IMR-90 (cell line): Measurements from ENCODE around the gene PTMS. TPM values are rescaled to one million over a fixed set of nuclear protein-coding genes. Genes with fewer than 3 reads are reported as not detected.

Experiments
- ATAC-seq: fragments of 200-7000 bp; cut with Tn5 transposase; 2 replicates; pipeline ENCODE4 v1.9.1; 2020; ENCODE audit warnings: low read depth, mild to moderate bottlenecking, moderate library complexity
- BruUV-seq: library from RNA; stranded (reverse); fragments of 400-500 nt; replicated peaks from 2 replicates; lab custom pipeline; 2021; lab: Mats Ljungman, UMichigan
- CTCF ChIA-PET: fragments of 300-600 bp; formaldehyde crosslinking; extraction: SDS; loops from one replicate; lab custom pipeline; 2021; ENCODE audit warnings: antibody characterized with exemption; lab: Yijun Ruan, JAX
- POLR2A ChIA-PET: fragments of 300-600 bp; sonication (Branson Sonifier 250); formaldehyde crosslinking; loops from one replicate; lab custom pipeline; 2022; ENCODE audit warnings: antibody characterized with exemption; ENCODE audit not compliant: unreplicated experiment; lab: Charles Lee
- DNase-seq: peaks from one replicate; pipeline ENCODE4 v3.0.0; 2013
- H2AFZ ChIP-seq: replicated peaks from 2 replicates; pipeline ENCODE3; 2013; ENCODE audit warnings: low read length, mild to moderate bottlenecking; ENCODE audit not compliant: poor library complexity
- H2AK5ac ChIP-seq: 2 replicates; pipeline ENCODE4 v1.6.1; 2013; ENCODE audit warnings: low read depth, low read length, inconsistent platforms
- H2AK9ac ChIP-seq: replicated peaks from 2 replicates; pipeline ENCODE3; 2013; ENCODE audit warnings: mild to moderate bottlenecking, low read depth, low read length, moderate library complexity; ENCODE audit not compliant: poor library complexity
- H2BK120ac ChIP-seq: 2 replicates; pipeline ENCODE4 v1.6.1; 2013; ENCODE audit warnings: low read depth, low read length, inconsistent platforms
- H2BK15ac ChIP-seq: 3 replicates; pipeline ENCODE4 v1.6.1; 2013; ENCODE audit warnings: low read depth, low read length, inconsistent platforms
- H2BK20ac ChIP-seq: 2 replicates; pipeline ENCODE4 v1.6.1; 2013; ENCODE audit warnings: low read depth, mild to moderate bottlenecking, inconsistent platforms, low read length, moderate library complexity
- H2BK5ac ChIP-seq: 2 replicates; pipeline ENCODE4 v1.6.1; 2013; ENCODE audit warnings: mild to moderate bottlenecking, low read depth, low read length, inconsistent platforms; ENCODE audit not compliant: poor library complexity, severe bottlenecking
- H3K14ac ChIP-seq: replicated peaks from 2 replicates; pipeline ENCODE4 v1.6.1; 2013; ENCODE audit warnings: low read depth, low read length, inconsistent platforms
- H3K18ac ChIP-seq: 2 replicates; pipeline ENCODE4 v1.6.1; 2013; ENCODE audit warnings: low read depth, low read length, control low read depth
- H3K23ac ChIP-seq: 2 replicates; pipeline ENCODE4 v1.6.1; 2013; ENCODE audit warnings: low read depth, low read length, inconsistent platforms
- H3K27ac ChIP-seq: 2 replicates; pipeline ENCODE4 v1.5.1; 2013; ENCODE audit warnings: mild to moderate bottlenecking, control low read depth, low read length; ENCODE audit not compliant: insufficient read depth
- H3K27me3 ChIP-seq: 2 replicates; pipeline ENCODE4 v1.6.1; 2013; ENCODE audit warnings: low read length; ENCODE audit not compliant: control insufficient read depth, insufficient read depth
- H3K36me3 ChIP-seq: 2 replicates; pipeline ENCODE4 v1.6.1; 2013; ENCODE audit warnings: low read length, mixed read lengths; ENCODE audit not compliant: control insufficient read depth, insufficient read depth
- H3K4ac ChIP-seq: 2 replicates; pipeline ENCODE4 v1.6.1; 2013; ENCODE audit warnings: low read depth, low read length, inconsistent platforms
- H3K4me1 ChIP-seq: 2 replicates; pipeline ENCODE4 v1.6.1; 2013; ENCODE audit warnings: low read length, mixed read lengths; ENCODE audit not compliant: control insufficient read depth, insufficient read depth
- H3K4me2 ChIP-seq: 2 replicates; pipeline ENCODE4 v1.6.1; 2013; ENCODE audit warnings: low read depth, mild to moderate bottlenecking, control low read depth, low read length, moderate library complexity
- H3K4me3 ChIP-seq: 2 replicates; pipeline ENCODE4 v1.5.1; 2013; ENCODE audit warnings: low read depth, mild to moderate bottlenecking, control low read depth, low read length, moderate library complexity; ENCODE audit not compliant: insufficient read depth
- H3K56ac ChIP-seq: 2 replicates; pipeline ENCODE4 v1.6.1; 2013; ENCODE audit warnings: low read length, inconsistent platforms; ENCODE audit not compliant: insufficient read depth; ENCODE audit errors: extremely low read depth
- H3K79me1 ChIP-seq, 2 experiments: 2 replicates each; pipeline ENCODE4 v1.6.1; 2013; ENCODE audit warnings: low read length in 2 of 2, inconsistent platforms in 1 of 2, low read depth in 1 of 2
- H3K9ac ChIP-seq: 2 replicates; pipeline ENCODE4 v1.6.1; 2013; ENCODE audit warnings: low read depth, low read length, control low read depth
- H3K9me1 ChIP-seq: 2 replicates; pipeline ENCODE4 v1.6.1; 2013; ENCODE audit warnings: low read length, inconsistent platforms; ENCODE audit not compliant: insufficient read depth
- H3K9me3 ChIP-seq: 2 replicates; pipeline ENCODE4 v1.6.1; 2013; ENCODE audit warnings: low read length; ENCODE audit not compliant: control insufficient read depth, insufficient read depth
- H4K20me1 ChIP-seq: 2 replicates; pipeline ENCODE4 v1.6.1; 2013; ENCODE audit warnings: low read length, inconsistent platforms; ENCODE audit not compliant: insufficient read depth
- H4K5ac ChIP-seq: 2 replicates; pipeline ENCODE4 v1.6.1; 2013; ENCODE audit warnings: mild to moderate bottlenecking, low read depth, low read length, control low read depth
- H4K8ac ChIP-seq, 2 experiments: 2 replicates each; pipeline ENCODE4 v1.6.1; 2013; ENCODE audit warnings: low read depth in 2 of 2, low read length in 2 of 2, control low read depth in 1 of 2, inconsistent platforms in 1 of 2
- H4K91ac ChIP-seq: 2 replicates; pipeline ENCODE4 v1.6.1; 2013; ENCODE audit warnings: low read depth, low read length, inconsistent platforms; ENCODE audit not compliant: insufficient read depth
- RAD21 ChIP-seq: IDR thresholded peaks from 2 replicates; pipeline ENCODE4 v1.6.1; 2012; ENCODE audit warnings: low read length, improper control_type of control experiment
- WGBS, 2 experiments: methylation state at CpG; one replicate each; pipeline versions ENCODE4 v1.1.5 to v1.1.7; 2013; ENCODE audit warnings: missing lambda C conversion rate in 2 of 2; ENCODE audit not compliant: insufficient read length in 1 of 2; ENCODE audit errors: extremely low coverage in 2 of 2; 5-methylcytosine and 5-hydroxymethylcytosine counted together
- dilution Hi-C: fragments of 300-500 bp; cut with HindIII; formaldehyde crosslinking; loops from one replicate; pipeline ENCODE4 v1.14.3; 2018; ENCODE audit warnings: low sequenced_read_pairs; ENCODE audit not compliant: unreplicated experiment
- in situ Hi-C: fragments of 300-500 bp; cut with MboI; formaldehyde crosslinking; loops from 3 replicates; pipeline ENCODE4 v1.14.3; 2019; ENCODE audit warnings: low sequenced_read_pairs, inconsistent platforms, mixed read lengths
- intact Hi-C: fragments of 100-400 bp; cut with micrococcal nuclease; formaldehyde crosslinking; loops from 2 replicates; pipeline ENCODE4 v1.10.0; 2022
- polyA plus RNA-seq, 3 experiments: library from polyadenylated mRNA; depleted of rRNA; stranded (reverse); fragments of >200 nt; gene quantifications; 2 replicates each; pipeline ENCODE4 v1.2.3, GENCODE V29; 2012; ENCODE audit warnings: low replicate concordance in 1 of 3
- total RNA-seq: library from RNA; depleted of rRNA; stranded (reverse); fragments of >200 nt; gene quantifications from 2 replicates; pipeline ENCODE4 v1.2.3, GENCODE V29; 2012
- TF ChIP-seq, protein P1 (sequence below): fragments of 150-350 bp; IDR thresholded peaks from 2 replicates; pipeline ENCODE4 v1.6.1; 2016; ENCODE audit warnings: low read depth, mild to moderate bottlenecking, low read length, moderate library complexity, borderline replicate concordance

The PTMS gene
- total and polyA plus RNA-seq, 2 of the 4 experiments (the other 2 are of a cell fraction) = 17.2 to 275 TPM

DNA sequence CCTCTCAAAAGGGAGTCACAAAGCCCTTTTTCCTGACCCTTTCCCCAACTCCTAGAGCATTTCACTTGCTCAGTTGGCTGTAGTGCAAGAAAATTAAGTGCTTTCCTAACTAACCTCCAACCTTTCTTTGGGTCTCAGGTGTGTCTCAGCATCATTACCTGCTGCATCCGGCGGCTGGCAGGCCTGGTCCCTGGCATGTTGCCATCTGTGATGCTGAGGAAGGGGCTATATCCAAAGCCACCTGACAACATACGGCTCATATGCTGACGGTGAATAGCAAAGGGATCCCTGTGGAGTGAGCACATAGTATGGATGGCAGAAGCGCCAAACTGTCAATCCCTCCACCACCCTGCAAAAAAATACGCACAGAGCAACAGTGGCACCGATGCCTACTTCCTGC is 14.4 kb upstream of the PTMS start:
- H4K5ac ChIP-seq = no peak overlapping the region
- H4K8ac ChIP-seq = peak overlapping the region in 1 of 2 experiments; percentile 77; a peak in 1 of 4 replicates
- peak overlapping the region; percentile 88 for H3K27ac ChIP-seq
- intact Hi-C loops (loop anchor here (2.0 kb wide), 1 partner anchor 63 kb away; the partner anchor contains the start of gene ZNF384), dilution Hi-C loops (no loop called here), in situ Hi-C loops (loop anchor here (5.0 kb wide), 1 partner anchor 76 kb away; the partner anchor contains the start of gene P3H3)
- no peak overlapping the region for H3K18ac ChIP-seq
- H3K4me1 ChIP-seq = peaks cover 7% of the 10 kb centered on the region
- H3K23ac ChIP-seq = peak overlapping the region; percentile 96
- no peak for DNase-seq
- peak overlapping the region; percentile 100 for H2AK9ac ChIP-seq
- peak overlapping the region; percentile 86 for H3K9ac ChIP-seq
- TF ChIP-seq, protein P1, sequence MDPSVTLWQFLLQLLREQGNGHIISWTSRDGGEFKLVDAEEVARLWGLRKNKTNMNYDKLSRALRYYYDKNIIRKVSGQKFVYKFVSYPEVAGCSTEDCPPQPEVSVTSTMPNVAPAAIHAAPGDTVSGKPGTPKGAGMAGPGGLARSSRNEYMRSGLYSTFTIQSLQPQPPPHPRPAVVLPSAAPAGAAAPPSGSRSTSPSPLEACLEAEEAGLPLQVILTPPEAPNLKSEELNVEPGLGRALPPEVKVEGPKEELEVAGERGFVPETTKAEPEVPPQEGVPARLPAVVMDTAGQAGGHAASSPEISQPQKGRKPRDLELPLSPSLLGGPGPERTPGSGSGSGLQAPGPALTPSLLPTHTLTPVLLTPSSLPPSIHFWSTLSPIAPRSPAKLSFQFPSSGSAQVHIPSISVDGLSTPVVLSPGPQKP = no peak
- TF ChIP-seq RAD21 = no peak
- ChIA-PET CTCF (interaction anchor here (1.1 to 3.9 kb wide), 3 partner anchors 14 to 38 kb away, joined by 3 to 27 read pairs (median 12); partner anchors contain the start of genes CD4 and PTMS), POLR2A (interaction anchor here (0.6 to 3.2 kb wide), 3 partner anchors 15 to 100 kb away, joined by 3 to 21 read pairs (median 3); partner anchors contain the start of genes CDCA3 and PTMS)
- no CpG with 5 or more reads among the region's 7 CpGs for WGBS, 2 experiments
- peaks cover 22 to 36% of the 10 kb centered on the region in 2 experiments for H3K79me1 ChIP-seq
- H2AK5ac ChIP-seq = peak overlapping the region; percentile 95
- H3K14ac ChIP-seq = peak overlapping the region; percentile 99
- H2BK15ac ChIP-seq = no peak overlapping the region
- H3K36me3 ChIP-seq = peaks cover 44% of the 10 kb centered on the region
- H3K4ac ChIP-seq = peak overlapping the region; percentile 91
- H2BK20ac ChIP-seq = no peak overlapping the region
- no peak for ATAC-seq
- H2BK120ac ChIP-seq = no peak overlapping the region
- peaks cover 4% of the 10 kb centered on the region for H3K9me1 ChIP-seq
- peak overlapping the region; percentile 71 for H3K4me3 ChIP-seq
- no TSS peak for BruUV-seq
- 0 out of 2 replicates have a peak overlapping the region, but pooled peaks have one; percentile 26 for H3K56ac ChIP-seq
- H3K4me2 ChIP-seq = peak overlapping the region; percentile 94
- peak overlapping the region; percentile 89 for H2BK5ac ChIP-seq
- H3K27me3 ChIP-seq = no peaks in the 10 kb centered on the region
- no peak overlapping the region for H4K91ac ChIP-seq
- peaks cover 16% of the 10 kb centered on the region for H4K20me1 ChIP-seq
- H2AFZ ChIP-seq = peak overlapping the region; percentile 91
- H3K9me3 ChIP-seq = no peaks in the 10 kb centered on the region
